Cardiac ventricle fibroblast (primary cell): ENCODE data around the gene CSKMT. TPM values are rescaled to one million over a fixed set of nuclear protein-coding genes. Genes with fewer than 3 reads are reported as not detected.

ENCODE experiments used
- total RNA-seq: library from RNA; depleted of rRNA; stranded (reverse); fragments of >200 nt; gene quantifications from 2 replicates; pipeline ENCODE4 v1.2.3, GENCODE V29; 2015

Gene CSKMT
- 2.4 and 3.7 TPM in 2 replicates for total RNA-seq

DNA sequence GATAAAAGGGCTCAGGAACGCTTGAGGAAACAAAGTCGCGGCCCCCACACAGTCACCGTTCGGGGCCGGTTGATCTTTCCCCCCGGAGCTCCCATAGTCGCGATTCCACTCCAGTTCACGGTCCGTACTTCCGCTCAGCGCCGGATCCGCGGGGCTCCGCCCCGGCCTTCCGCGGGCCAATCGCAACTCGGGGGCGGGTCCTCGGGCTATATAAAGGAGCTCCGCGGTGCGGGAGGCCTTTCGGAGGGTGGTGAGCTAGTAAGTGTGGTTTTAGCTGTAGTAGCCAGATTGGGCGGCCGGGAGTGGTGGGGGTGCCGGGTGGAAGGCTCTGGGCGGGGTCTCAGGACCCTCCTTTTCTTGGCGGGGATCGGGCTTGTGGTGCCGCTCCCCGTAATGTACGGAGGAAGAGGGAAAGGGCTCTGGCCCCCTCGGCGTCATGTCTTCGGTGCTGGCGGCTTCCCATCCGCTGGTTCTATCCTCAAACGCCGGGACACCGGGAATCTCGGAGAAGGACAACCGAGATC lies at the start of gene CSKMT, which contains the start of gene C11orf98:
TSS of gene CSKMT (plus strand) at position 238 of the 524 bp plus-strand sequence. CDS start 568 bp downstream, outside the sequence.
TSS of gene C11orf98 (minus strand) at position 136 of the 524 bp plus-strand sequence. CDS start at position 95, 41 bp downstream.

DNA sequence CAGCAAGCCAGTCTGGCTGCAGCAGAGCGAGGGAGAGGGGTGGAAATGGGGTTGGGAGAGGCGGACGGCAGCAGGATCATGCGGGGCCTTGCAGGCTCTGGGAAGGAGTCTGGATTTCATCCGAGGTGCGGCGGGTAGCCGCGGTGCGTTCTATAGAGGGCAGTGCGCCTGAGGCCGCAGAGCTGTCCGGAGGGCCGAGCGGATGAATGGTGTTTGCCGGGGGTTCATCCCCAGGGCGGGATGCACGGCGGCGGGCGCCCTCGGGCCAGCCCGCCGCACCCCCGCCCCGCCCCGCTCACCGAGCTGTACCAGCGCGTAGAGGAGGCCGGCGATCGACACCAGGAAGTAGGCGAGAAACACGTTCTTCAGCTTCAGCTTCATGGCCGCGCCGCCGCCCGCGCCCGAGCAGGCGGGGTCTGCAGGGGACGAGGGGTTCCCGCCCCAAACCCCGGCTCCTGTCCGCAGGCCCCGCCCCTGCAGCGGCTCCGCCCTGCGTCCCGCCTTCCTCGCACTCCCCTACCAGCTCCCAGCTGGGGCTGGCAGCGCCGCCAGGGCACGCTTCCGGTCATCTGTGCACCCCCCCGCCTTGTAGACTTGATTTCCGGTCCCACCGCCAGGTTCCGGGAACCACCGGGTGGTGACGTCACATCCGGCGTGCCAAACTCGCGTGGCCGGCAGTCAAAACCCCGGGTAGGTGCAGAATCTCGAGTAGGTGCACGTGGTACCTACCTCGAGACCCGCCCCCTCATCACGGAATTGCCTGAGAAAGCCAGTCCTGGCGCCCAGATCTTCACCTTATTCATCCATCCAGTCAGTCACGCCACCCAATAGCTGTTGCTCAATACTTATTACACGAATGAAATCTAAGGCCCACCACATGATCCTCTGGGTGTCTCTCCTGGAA lies 43.3 kb upstream of the CSKMT start, which contains the start of gene B3GAT3:
TSS of gene B3GAT3 (minus strand) at position 420 of the 904 bp plus-strand sequence. CDS start at position 381, 39 bp downstream.

GRCh38 chr11:62645946-62646824 lies 18.9 kb upstream of the CSKMT start, which contains the start of gene GANAB:
Gene GANAB, minus strand, starts transcription at chr11:62646613. Its CDS starts 14 bp downstream, at chr11:62646599.

GRCh38 chr11:62671608-62672389 lies 6.7 kb downstream of the CSKMT start, which contains the start of the genes LBHD1 and UQCC3:
Gene LBHD1, minus strand, starts transcription at chr11:62672267. Its CDS starts 2,236 bp downstream, at chr11:62670031.
Gene UQCC3, plus strand, starts transcription at chr11:62671673. Its CDS starts 73 bp downstream, at chr11:62671746.

DNA sequence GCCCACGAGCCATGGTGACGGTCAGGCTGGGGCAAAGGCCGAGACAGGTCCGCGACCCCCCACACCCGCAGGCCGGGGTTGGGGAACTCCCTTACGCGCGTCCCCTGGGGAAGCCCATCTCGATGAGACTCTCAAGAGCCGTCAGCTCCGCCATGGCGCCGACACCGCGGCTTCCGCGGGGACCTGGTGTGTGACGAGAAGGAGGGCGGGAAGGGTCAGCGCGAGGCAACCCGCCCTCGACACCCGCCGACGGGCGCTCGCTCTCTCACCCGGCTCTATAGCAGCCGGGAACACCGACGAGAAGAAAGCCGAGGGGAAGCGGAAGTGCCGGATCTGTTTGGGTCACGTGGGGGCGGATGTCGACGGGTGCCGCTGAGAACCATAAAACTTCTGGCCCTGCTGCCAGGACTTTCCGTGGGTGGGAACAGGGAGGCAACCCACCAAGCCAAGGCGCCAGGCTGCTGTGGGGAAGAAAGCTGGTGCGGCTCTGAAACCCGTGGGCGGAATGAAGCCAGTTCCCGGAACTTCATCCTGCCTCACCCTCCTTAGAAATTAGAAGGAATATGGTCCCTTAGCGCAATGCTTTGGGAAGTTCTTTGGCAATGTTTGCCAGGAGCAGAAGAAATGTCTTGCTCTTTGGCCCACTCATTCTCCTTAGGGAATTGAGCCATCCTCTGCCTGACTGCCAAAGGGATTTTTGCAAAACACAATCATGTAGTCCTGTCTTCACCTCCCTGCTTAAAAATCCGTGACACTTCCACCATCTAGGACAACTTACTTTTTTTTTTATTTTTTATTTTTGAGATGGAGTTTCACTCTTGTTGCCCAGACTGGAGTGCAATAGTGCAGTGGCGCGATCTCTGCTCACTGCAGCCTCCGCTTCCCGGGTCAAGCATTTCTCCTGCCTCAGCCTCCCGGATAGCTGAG lies 13.9 kb downstream of the CSKMT start, which contains the start of gene UBXN1:
TSS of gene UBXN1 (minus strand) at position 304 of the 927 bp plus-strand sequence. CDS start at position 154, 150 bp downstream.

GRCh38 chr11:62689421-62690183 lies 24.5 kb downstream of the CSKMT start, which contains the start of gene LRRN4CL:
Gene LRRN4CL, minus strand, starts transcription at chr11:62689530. Its CDS starts 1,022 bp downstream, at chr11:62688508.

DNA sequence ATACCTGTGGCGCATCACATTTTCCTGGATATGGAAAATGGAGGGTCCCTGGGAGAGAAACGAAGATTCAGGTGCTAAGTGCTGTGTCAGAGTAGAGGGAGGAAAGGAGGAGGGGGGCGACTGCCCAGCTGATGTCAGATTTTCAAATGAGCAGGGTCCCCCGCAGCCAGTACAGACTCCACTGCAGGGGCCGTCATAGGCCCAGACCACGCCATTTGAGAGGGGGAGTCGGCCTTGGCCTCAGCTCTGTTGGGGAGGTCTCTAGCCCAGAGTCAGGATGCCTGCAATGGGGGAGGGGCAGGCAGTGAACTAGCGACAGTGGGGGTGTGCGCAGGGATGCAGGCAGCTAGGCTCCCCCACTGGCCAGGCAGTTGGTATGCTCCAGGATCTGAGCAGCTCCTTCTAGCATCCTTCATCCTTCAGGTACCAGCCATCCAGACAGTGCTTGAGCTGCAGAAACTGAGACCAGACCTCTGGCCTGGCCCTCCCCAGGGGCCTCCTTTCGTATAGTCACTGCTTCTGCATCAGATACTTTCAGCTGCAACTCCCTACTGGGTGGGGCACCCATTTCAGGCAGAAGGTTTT lies 42.3 kb downstream of the CSKMT start, which contains the start of the genes BSCL2 and GNG3:
TSS of gene BSCL2 (minus strand) at position 148 of the 585 bp plus-strand sequence. CDS start 229 bp downstream, outside the sequence.
TSS of gene GNG3 (plus strand) at position 400 of the 585 bp plus-strand sequence. CDS start 620 bp downstream, outside the sequence.

Other genes with a start within 250 kb of the CSKMT start
- not detected in 2 replicates for gene SCGB1A1, start 246.3 kb upstream of the CSKMT start, total RNA-seq
- gene AHNAK, start 118.5 kb upstream of the CSKMT start, total RNA-seq: 438 and 502 TPM in 2 replicates
- 1,923 and 1,968 TPM in 2 replicates for gene EEF1G, start 91.4 kb upstream of the CSKMT start, total RNA-seq
- gene TUT1, start 73.8 kb upstream of the CSKMT start, total RNA-seq: 10.5 and 11.9 TPM in 2 replicates
- gene MTA2, start 63.4 kb upstream of the CSKMT start, total RNA-seq: 45.8 and 56.8 TPM in 2 replicates
- gene EML3, start 52.5 kb upstream of the CSKMT start, total RNA-seq: 50.7 and 57.5 TPM in 2 replicates
- 24.8 and 25.3 TPM in 2 replicates for gene ROM1, start 52.1 kb upstream of the CSKMT start, total RNA-seq
- gene B3GAT3, start 43.3 kb upstream of the CSKMT start, total RNA-seq: 30.9 and 37.1 TPM in 2 replicates
- 322 and 338 TPM in 2 replicates for gene GANAB, start 18.7 kb upstream of the CSKMT start, total RNA-seq
- 24.1 and 26.5 TPM in 2 replicates for gene INTS5, start 12.0 kb upstream of the CSKMT start, total RNA-seq
- 24.8 and 38.0 TPM in 2 replicates for gene C11orf98, start 102 bp upstream of the CSKMT start, total RNA-seq
- 7.5 and 8.7 TPM in 2 replicates for gene UQCC3, start 6.4 kb downstream of the CSKMT start, total RNA-seq
- 4.2 and 7.4 TPM in 2 replicates for gene LBHD1, start 7.0 kb downstream of the CSKMT start, total RNA-seq
- gene UBXN1, start 13.8 kb downstream of the CSKMT start, total RNA-seq: 115 and 150 TPM in 2 replicates
- gene LRRN4CL, start 24.2 kb downstream of the CSKMT start, total RNA-seq: 8.5 and 15.5 TPM in 2 replicates
- gene BSCL2, start 42.1 kb downstream of the CSKMT start, total RNA-seq: 15.4 and 27.1 TPM in 2 replicates
- not detected in 2 replicates for gene GNG3, start 42.4 kb downstream of the CSKMT start, total RNA-seq
- gene HNRNPUL2, start 62.1 kb downstream of the CSKMT start, total RNA-seq: 18.1 and 23.8 TPM in 2 replicates
- gene TTC9C, start 63.2 kb downstream of the CSKMT start, total RNA-seq: 22.8 and 36.6 TPM in 2 replicates
- 9.4 and 10.8 TPM in 2 replicates for gene ZBTB3, start 88.8 kb downstream of the CSKMT start, total RNA-seq
- gene POLR2G, start 96.3 kb downstream of the CSKMT start, total RNA-seq: 66.3 and 67.2 TPM in 2 replicates
- gene TAF6L, start 106.1 kb downstream of the CSKMT start, total RNA-seq: 11.8 and 13.9 TPM in 2 replicates
- gene TMEM179B, start 122.1 kb downstream of the CSKMT start, total RNA-seq: 60.1 and 80.1 TPM in 2 replicates
- 25.8 and 27.7 TPM in 2 replicates for gene TMEM223, start 126.7 kb downstream of the CSKMT start, total RNA-seq
- gene NXF1, start 140.1 kb downstream of the CSKMT start, total RNA-seq: 33.1 and 35.5 TPM in 2 replicates
- 31.7 and 41.2 TPM in 2 replicates for gene STX5, start 166.7 kb downstream of the CSKMT start, total RNA-seq
- not detected in 2 replicates for gene TEX54, start 167.5 kb downstream of the CSKMT start, total RNA-seq
- gene WDR74, start 174.3 kb downstream of the CSKMT start, total RNA-seq: 24.5 and 29.2 TPM in 2 replicates
- 96.0 and 99.3 TPM in 2 replicates for gene SLC3A2, start 215.6 kb downstream of the CSKMT start, total RNA-seq